Endometrial microvascular endothelial cells (primary cell): ENCODE data around the gene USP9X. TPM values are rescaled to one million over a fixed set of nuclear protein-coding genes. Genes with fewer than 3 reads are reported as not detected.
"Not testable (repeated sequence)": the region's sequence is repeated elsewhere in the genome, so short reads cannot be mapped to it uniquely, and the experiment has no call there.

Experiments
- in situ Hi-C: cut with HindIII; loops from 2 replicates; pipeline ENCODE4 v1.10.0; 2017; ENCODE audit warnings: low sequenced_read_pairs, low pct_unique_long_range_greater_than_20kb; ENCODE audit errors: inconsistent ontology term
- total RNA-seq: library from RNA; depleted of rRNA; stranded (reverse); fragments of >200 nt; gene quantifications from one replicate; pipeline ENCODE4 v1.2.3, GENCODE V29; 2015; ENCODE audit errors: inconsistent ontology term

The USP9X gene
- total RNA-seq, 1 donor from 2014 or later, result 56.0 TPM

DNA sequence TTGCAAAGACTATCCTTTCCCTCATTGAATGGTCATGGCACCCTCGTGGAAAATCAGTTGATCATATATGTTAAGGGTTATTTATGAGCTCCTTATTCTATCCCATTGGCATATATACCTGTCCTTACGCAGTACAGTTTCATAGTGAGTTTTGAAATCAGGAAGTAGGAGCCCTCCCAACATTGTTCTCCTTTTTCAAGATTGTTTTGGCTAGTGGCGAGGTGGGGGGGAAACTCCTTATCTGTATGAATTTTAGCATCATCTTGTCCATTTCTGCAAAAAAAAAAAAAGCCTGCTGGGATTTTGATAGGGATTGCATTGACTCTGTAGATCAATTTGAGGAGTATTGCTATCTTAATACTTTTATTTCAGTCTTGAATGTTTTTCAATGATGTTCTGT, 2.5 kb upstream of the USP9X start:
- in situ Hi-C loops, result no loop called here

DNA sequence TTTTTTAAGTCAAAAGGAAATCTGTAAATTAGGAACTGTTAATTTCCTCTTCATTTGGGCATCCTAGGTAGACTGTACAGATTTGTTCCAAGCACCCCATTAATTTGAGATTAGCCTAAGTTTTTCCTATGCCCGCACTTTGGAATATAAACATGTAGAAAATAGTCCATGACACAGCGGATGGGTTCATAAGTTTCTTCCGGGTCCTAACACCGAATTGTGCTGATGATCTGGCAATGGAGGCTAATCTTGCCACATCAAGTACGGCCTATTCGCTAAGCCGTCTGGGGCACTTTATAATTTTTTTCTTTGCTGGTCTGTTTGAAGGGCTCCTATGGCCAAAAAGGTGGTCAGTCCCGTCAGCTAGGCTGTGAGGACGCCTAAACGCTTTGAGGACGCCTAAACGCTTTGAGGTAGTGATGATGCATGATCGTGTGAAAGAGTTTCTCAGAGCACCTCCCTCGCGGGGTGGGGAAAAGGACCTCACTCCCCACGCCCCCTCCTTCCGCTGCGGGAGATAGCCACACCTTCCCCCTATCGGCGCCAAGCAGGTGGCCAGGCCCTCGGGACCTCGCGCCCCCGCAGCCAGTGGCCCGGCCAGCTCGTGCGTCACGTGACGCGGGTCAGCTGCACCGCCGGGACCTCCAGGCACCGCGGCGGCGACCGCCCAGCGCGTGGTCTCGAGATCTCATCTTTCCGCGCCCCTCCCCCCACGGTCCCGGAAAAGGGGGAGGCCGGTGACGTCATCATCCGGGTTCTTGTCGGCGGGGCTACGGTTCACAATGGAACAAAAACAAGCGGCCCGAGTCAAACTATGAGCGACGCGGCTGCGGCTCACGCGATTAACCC, 977 bp upstream of the USP9X start:
- in situ Hi-C loops, result no loop called here

DNA sequence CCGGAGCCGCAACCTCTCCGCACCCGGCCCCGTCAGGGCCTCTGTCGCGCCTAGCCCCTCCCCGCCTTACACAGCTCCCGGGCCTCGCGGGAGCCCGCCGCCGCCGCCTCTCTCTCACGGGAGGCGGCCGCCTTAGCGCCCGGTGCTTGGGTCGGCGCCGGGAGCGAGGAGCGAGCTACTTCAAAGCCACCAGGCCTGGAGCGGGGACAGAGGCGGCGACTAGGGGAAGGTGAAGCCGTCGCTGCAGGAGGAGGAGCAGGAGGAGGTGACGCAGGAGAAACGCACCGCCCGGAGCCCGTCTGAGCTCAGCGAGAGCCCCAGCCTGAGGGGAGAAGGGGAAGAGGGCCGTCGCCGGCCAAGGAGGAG, 250 bp downstream of the USP9X start:
- in situ Hi-C loops, result no loop called here

DNA sequence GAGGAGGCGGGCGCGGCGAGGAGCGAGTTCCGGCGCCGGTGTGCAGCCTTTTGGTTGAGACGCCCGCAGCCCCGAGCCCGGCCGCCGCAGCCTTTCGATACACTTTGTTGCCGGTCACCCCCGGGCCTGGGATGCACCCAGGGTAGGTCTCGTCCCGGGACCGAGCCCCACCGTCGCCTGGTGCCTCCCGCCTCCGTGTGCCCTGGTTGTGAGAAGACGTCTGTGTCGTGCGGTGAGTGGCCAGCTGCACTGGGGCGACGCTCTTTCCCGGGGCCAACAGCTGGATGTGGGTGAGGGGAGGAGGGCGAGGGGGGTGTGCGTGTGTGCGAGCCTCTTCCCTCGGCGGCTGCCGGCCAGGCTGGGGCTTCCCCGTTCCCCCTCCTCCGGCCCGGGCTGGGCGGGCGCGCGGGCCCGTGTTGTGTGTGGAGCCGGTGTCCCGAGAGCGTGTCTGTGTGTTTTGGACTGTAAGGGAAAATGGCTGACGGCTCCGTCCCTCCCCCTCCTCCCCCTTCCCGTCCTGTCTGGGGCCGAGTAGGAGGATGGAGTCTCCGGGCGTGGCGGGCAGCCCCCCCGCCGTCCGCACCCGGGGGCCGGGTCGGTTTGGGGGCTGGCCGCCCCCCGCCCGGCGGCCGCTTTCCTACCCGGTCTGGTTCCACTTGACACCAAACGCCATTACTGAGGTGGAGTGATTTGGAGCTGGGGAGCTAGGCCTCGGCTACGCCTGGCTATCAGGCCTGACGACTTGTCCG, 807 bp downstream of the USP9X start:
- in situ Hi-C loops, result no loop called here

DNA sequence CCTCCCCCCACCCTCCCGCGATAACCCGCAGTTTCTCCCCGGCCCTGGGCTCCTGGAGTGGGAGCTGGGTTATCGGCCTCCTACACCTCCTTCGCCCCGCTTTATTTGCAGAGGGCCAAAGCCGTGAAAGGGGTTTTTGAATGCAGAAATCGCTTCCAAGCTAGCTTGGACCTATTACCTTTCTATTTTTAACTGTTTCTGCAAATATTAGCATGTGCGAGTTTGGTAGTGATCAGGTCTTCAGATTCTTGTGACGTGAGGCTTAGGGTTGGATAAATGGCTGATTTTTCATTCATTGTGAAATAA, 1.3 kb downstream of the USP9X start:
- in situ Hi-C loops, result no loop called here

DNA sequence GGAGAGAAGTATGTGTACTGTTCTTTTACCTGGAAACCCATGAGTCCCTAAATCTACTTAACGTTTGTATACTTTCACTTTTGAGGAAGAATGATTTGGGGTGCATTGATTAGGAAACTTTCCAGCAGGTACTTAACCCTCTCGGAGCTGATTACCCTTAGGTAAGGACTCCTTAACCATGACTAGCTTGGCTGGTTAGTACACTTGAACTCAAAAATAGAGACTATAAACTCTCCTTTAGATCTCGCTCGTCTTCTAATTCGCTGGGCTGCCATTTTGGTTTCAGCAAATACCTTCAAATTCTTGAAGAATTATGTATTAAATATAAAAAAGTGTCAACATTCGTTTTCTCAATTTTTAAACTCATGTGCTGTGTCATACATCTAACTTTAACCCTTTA, 2.0 kb downstream of the USP9X start:
- in situ Hi-C loops, result no loop called here

DNA sequence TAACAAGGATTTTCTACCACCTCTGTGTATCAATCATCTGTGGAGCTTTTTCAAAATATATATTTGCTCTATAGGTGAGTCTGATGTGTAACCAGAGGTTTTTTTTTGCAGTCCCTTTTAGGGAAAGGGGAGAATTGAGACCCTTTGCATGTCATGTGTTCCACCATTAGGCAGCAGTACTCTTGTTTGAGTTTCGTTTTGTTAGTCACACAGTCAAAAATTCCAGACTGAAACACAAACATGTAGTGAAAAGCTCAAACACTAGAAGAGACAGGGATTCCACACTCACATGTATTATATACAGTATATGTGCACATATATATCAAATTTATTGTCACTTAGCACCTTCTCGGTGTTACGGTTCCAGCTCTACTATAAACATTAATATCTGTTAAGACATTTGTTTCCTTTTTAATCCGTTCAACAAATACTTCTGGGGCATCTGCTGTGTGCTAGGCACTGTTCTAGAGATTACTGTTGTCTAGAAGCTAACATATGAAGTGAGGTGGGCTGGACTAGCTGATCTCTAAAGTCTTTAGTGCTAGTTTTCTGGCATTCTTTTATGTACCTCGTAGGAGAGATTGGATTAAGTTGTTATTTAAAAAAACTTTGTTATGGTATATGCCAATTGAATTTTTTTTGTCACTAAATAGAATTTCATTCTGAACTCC, 5.5 kb downstream of the USP9X start:
- in situ Hi-C loops, result no loop called here

DNA sequence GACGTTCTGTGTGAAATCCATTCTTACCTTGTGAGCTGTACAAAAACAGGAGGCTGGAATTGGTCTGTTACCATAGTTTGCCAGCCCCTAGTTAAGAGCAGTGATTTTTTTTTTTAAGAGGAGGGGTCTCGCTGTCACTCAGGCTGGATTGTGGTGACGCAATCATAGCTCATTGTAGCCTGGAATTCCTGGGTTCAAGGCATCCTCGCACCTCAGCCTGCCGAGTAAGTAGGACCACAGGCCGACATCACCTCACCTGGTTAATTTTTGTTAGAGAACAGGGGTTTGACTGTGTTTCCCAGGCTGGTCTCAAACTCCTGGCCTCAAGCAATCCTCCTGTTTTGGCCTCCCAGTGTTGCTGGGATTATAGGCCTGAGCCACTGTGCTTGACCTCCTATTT, 7.5 kb downstream of the USP9X start:
- in situ Hi-C loops, result no loop called here

DNA sequence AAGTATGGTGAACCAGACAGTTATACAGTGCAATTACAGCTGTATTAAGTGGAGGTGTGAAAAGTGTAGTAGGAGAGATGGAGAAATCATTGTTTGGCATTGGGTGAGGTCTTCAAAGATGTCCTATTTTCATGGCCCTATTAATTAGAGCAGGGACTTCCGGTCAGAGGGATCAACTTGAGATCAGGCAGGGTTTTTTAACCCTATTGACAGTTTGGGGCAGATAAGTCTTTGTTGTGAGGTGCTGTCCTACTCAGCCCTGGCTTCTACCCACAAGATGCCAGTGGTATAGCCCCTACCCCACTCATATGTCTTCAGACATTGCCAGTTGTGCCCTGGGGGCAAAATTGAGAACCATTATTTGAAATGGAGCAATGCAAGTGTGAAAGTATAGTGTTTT, 9.9 kb downstream of the USP9X start:
- in situ Hi-C loops, result no loop called here

DNA sequence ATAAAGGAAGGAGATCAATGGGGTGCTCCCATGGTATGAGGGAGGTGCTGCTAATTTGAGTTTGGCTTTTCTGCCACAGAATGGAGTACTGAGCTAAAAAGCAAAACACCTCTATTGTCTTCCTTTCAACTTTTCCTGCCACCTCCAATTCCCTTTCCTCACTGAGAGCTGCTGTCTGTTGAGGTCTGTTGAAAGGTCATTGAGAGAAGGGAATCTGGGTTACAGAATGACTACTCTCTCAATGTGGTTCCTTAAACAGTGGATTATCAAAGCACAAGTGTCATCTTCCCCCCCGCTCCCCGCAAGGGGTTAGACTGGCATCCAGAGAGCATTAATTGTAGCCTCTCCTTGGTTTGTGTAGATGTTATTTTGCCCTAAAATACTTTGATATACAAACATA, 10.7 kb downstream of the USP9X start:
- in situ Hi-C loops, result no loop called here

DNA sequence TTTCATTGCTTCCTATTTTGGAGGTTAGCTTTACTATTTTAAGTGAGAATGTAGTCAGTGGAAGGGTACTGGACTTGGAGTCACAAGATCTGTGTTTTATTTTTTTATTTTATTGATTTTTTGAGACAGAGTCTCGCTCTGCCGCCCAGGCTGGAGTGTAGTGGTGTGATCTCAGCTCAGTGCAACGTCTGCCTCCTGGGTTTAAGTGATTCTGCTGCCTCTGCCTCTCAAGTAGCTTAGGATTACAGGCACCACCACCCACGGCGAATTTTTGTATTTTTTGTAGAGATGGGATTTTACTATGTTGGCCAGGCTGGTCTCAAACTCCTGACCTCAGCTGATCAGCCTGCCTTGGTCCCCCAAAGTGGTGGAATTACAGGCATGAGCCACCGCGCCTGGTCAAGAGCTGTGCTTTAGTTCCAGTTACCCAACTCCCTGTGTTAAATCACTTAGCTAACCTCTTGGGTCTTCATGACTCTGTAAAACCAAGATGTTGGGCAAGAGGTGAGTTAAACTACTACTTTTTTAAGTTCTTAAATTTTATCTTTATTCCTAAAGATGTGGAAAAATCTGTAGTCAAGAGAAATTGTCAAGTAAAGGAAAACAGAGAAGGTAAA, 11.2 kb downstream of the USP9X start:
- in situ Hi-C loops, result no loop called here

DNA sequence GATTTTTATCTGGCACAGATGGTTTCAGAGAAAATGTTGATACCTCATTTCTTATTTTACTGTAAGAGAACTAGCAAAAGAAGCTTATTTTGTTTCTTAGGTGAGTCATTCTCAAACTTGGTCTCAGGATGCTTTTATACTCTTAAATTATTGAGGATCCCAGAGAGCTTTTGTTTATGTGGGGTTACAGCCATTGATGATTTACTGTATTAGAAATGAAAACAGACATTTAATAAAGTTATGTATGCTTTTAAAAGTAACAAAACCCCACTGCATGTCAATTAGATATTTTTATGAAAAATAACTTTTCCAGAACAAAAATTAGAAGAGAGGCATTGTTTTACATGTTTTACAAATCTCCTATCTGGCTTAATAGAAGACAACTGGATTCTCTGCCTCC, 12.1 kb downstream of the USP9X start:
- in situ Hi-C loops, result no loop called here

DNA sequence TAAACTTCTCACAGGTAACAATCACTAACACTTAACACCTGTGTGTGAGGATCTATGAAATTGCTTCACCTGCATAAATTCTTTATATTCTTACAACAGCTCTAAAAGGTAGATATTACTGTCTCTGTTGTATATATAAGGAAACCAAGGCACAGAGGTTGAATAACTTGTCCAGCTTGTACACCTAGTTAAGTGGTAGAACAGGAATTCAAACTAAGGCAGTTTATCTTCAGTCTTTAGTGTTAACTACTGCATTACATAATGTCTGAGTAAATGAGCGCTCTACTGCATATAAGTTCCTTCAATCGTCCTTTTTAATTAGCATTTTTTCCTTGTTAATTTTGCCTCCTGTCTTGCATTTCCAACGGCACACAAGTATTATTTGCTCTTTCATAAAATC, 15.0 kb downstream of the USP9X start:
- in situ Hi-C loops, result no loop called here

DNA sequence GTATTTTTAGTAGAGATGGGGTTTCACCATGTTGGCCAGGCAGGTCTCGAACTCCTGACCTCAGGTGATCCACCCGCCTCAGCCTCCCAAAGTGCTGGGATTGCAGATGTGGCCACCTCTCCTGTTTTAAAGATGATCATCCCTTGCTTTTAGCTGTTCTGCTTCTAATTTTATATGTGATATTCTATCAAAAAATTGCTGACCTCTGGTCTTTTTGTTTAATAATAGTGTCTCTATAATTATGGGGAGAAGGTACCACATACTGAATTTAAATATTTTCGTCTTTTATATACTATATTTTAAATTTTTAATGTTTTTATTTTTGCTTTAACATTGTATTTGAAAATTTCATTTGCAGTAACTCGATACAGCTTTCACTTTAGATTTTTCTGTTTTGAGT, 15.6 kb downstream of the USP9X start:
- in situ Hi-C loops, result no loop called here

DNA sequence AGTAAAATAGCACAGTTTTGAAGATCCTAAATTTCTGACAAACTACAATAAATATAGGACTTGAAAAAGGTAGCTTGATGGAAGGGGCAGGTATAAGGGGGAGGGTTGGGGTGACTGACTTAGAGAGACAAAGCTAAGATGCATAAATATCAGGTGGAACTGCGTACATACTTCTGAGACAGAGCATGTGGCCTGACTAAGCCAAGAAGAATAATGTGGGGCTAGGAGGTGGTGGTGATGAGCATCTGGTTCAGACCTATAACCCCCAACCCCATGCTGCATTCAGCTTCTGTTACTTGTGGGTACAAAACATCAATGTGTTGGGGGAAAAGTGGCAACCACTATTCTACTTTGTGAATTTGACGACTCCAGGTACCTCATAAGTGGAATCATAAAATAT, 19.8 kb downstream of the USP9X start:
- in situ Hi-C loops, result no loop called here

DNA sequence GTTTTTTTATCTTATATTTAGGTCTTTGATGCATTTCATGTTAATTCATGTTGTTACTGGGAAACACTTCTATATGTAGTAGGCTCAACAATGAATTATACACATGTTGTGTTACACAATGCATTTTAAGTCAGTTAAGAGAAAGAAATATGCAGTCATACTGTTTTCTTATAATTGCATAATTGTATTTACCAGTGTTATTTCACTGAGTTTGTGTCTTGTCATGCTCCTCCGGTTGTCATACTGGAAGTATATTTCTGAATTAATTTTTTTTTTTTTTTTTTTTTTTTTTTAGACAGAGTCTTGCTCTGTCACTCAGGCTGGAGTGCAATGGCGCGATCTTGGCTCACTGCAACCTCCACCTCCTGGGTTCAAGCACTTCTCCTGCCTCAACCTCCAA, 21.0 kb downstream of the USP9X start:
- in situ Hi-C loops, result not testable (repeated sequence)

DNA sequence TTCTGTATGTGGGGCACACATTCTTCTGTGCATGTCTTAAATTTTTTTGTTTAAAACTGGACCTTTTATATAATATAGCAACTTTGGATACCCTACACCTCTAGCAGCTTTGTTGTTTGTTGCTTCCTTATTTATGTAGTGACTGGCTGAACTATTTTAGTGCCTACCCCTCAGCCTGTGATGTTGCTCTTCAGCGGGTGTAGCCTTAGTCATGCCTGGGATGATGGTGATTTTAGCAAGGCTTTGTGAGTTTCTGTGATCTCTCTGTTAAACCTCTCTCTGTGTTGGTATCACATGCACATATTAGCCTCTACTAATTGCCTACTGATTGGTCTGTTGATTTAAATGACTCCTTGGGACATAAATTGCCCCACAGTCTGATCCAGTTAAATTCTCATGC, 22.8 kb downstream of the USP9X start:
- in situ Hi-C loops, result no loop called here

DNA sequence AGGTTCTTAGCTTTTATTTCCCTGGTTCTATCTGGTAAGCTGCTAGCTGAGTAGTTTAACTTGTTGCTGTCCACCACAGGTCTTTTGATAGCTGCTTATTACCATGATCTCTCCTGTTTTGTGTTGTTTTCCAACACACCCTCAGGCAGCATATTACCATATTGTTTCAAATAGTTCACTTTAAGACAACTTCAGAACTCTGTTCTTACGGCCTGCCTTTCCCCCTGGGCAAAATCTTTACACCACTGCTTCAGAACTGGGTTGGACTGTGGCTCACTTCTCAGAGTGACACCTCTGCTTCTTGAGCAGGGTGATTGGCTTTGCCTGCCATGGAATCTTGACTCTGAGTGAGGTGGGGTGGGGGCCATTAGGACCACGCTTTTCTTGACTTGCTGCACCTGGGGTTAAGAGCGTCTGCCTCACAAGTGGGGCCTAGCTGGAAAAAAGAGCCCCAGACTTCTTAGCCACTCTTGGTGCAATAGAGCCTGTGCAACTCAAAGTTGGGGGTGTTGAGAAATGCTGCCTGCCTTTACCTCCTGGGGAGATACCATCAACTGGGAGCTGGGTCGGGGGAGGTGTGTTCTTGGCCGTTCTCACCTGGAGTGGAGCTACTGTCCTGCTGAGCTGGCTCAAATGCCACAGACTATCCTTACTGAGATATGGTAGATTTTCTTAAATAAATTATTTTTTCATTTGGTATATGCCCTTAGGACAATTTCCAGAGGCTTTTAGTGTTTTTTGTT, 23.4 kb downstream of the USP9X start:
- in situ Hi-C loops, result no loop called here
